SK-N-SH treated with all-trans-retinoic acid at 6 μM for 48 hours (cell line): Measurements from ENCODE around the gene NCOA4.

ENCODE experiments used
- PATZ1 ChIP-seq: fragments of 250-450 bp; sonication (Bioruptor Pico); IDR thresholded peaks from 2 replicates; pipeline ENCODE4 v1.8.0; 2020; ENCODE audit warnings: mild to moderate bottlenecking, moderate library complexity, borderline replicate concordance
- RARB ChIP-seq: fragments of 250-450 bp; sonication (Bioruptor Pico); IDR thresholded peaks from 2 replicates; pipeline ENCODE4 v1.8.0; 2021; ENCODE audit warnings: mild to moderate bottlenecking, moderate library complexity

- TF ChIP-seq RARB (no peak), PATZ1 (no peak)
Measured at GRCh38 chr10:46019569-46020343, 10.7 kb downstream of the NCOA4 start.
